Measurements from ENCODE around the gene GABRP.
"Not testable (repeated sequence)": the region's sequence is repeated elsewhere in the genome, so short reads cannot be mapped to it uniquely, and the experiment has no call there.

GABRP gene

GRCh38 chr5:170753311-170753710, 30.2 kb upstream of the GABRP start:
- no peak for DNase-seq
- Histone ChIP-seq H3K9me3 (ENCODE audit: control insufficient read depth, low read length) (no peaks in the 10 kb centered on the region), H3K27ac (ENCODE audit: insufficient read depth, low read length, poor library complexity, severe bottlenecking) (no peak overlapping the region), H3K27me3 (replicated peaks; ENCODE audit: control insufficient read depth, insufficient read depth, low read length, poor library complexity, severe bottlenecking) (no peaks in the 10 kb centered on the region), H3K36me3 (ENCODE audit: control insufficient read depth, insufficient read depth, low read length) (no peaks in the 10 kb centered on the region), H3K4me3 (ENCODE audit: insufficient read depth, low read depth, low read length, poor library complexity, severe bottlenecking) (no peak overlapping the region), H3K4me1 (ENCODE audit: control insufficient read depth, insufficient read depth, low read length, poor library complexity, severe bottlenecking) (no peaks in the 10 kb centered on the region)

DNA sequence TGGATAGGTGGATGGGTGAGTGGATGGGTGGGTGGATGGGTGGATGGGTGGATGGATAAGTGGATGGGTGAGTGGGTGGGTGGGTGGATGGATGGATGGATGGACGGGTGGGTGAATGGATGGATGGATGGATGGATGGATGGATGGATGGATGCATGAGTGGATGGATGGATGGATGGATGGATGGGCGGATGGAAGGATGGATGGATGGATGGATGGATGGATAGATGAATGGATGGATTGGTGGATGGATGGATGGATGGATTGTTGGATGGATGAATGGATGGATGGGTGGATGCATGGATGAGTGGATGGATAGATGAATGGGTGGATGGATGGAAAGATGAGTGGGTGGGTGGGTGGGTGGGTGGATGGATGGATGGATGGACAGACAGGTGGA, 29.0 kb upstream of the GABRP start:
- H3K27ac ChIP-seq (ENCODE audit: insufficient read depth, low read length, poor library complexity, severe bottlenecking); DNase-seq; H3K36me3 ChIP-seq (ENCODE audit: control insufficient read depth, insufficient read depth, low read length); H3K9me3 ChIP-seq (ENCODE audit: control insufficient read depth, low read length); H3K4me1 ChIP-seq (ENCODE audit: control insufficient read depth, insufficient read depth, low read length, poor library complexity, severe bottlenecking); H3K4me3 ChIP-seq (ENCODE audit: insufficient read depth, low read depth, low read length, poor library complexity, severe bottlenecking); H3K27me3 ChIP-seq (replicated peaks; ENCODE audit: control insufficient read depth, insufficient read depth, low read length, poor library complexity, severe bottlenecking): not testable (repeated sequence)

- Histone ChIP-seq H3K9me3 (ENCODE audit: control insufficient read depth, low read length) (no peaks in the 10 kb centered on the region), H3K27ac (ENCODE audit: insufficient read depth, low read length, poor library complexity, severe bottlenecking) (no peak overlapping the region), H3K36me3 (ENCODE audit: control insufficient read depth, insufficient read depth, low read length) (no peaks in the 10 kb centered on the region), H3K4me3 (ENCODE audit: insufficient read depth, low read depth, low read length, poor library complexity, severe bottlenecking) (no peak overlapping the region), H3K4me1 (ENCODE audit: control insufficient read depth, insufficient read depth, low read length, poor library complexity, severe bottlenecking) (no peaks in the 10 kb centered on the region), H3K27me3 (replicated peaks; ENCODE audit: control insufficient read depth, insufficient read depth, low read length, poor library complexity, severe bottlenecking) (no peaks in the 10 kb centered on the region)
- no peak for DNase-seq
These were observed 27.7 kb upstream of the GABRP start for GRCh38 chr5:170755679-170756456.

DNA sequence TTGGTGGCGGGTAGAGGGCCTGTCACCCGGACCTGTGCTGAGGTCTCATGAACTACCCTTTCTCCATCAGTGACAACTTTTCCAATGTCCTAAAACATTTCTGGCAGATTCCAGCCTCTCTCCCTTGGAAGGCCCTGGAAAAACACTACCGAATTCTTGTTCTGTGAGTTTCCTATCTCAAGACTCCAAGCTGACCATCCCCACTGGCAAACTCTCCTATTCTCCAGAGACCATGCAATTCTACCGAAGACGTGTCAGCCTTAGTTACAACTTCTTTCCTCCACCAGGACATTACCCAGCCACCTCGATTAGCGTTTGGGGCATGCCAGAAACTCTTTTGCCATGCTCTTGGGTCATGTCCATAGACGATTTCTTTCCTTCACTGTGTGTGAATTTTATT, 26.8 kb upstream of the GABRP start:
- Histone ChIP-seq H3K27me3 (replicated peaks; ENCODE audit: control insufficient read depth, insufficient read depth, low read length, poor library complexity, severe bottlenecking) (no peaks in the 10 kb centered on the region), H3K36me3 (ENCODE audit: control insufficient read depth, insufficient read depth, low read length) (no peaks in the 10 kb centered on the region), H3K27ac (ENCODE audit: insufficient read depth, low read length, poor library complexity, severe bottlenecking) (no peak overlapping the region), H3K4me3 (ENCODE audit: insufficient read depth, low read depth, low read length, poor library complexity, severe bottlenecking) (no peak overlapping the region), H3K4me1 (ENCODE audit: control insufficient read depth, insufficient read depth, low read length, poor library complexity, severe bottlenecking) (no peaks in the 10 kb centered on the region), H3K9me3 (ENCODE audit: control insufficient read depth, low read length) (no peaks in the 10 kb centered on the region)
- DNase-seq: no peak

- H3K27me3 ChIP-seq (replicated peaks; ENCODE audit: control insufficient read depth, insufficient read depth, low read length, poor library complexity, severe bottlenecking): no peaks in the 10 kb centered on the region
- no peak overlapping the region for H3K4me3 ChIP-seq (ENCODE audit: insufficient read depth, low read depth, low read length, poor library complexity, severe bottlenecking)
- no peak overlapping the region for H3K27ac ChIP-seq (ENCODE audit: insufficient read depth, low read length, poor library complexity, severe bottlenecking)
- no peak for DNase-seq
- no peaks in the 10 kb centered on the region for H3K9me3 ChIP-seq (ENCODE audit: control insufficient read depth, low read length)
- no peaks in the 10 kb centered on the region for H3K4me1 ChIP-seq (ENCODE audit: control insufficient read depth, insufficient read depth, low read length, poor library complexity, severe bottlenecking)
- no peaks in the 10 kb centered on the region for H3K36me3 ChIP-seq (ENCODE audit: control insufficient read depth, insufficient read depth, low read length)
These were observed 26.3 kb upstream of the GABRP start for GRCh38 chr5:170757182-170757601.

DNA sequence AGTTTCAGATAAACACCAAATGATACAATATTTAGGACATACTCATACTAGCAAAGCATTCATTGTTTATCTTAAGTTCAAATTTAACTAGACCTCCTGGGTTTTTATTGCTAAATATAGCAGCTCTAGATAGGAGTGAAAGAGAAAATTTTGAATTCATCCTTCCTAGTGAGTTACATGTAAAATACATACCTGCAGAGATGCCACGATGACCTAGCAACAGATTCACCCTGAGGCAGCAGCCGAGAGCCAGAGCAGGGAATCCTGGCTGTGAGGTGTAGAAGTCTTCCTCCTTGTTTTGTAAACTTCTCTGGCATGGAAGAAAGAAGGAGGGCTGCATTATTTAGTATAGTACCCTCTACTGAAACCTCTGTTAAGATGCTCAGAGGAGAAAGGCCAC, 25.9 kb upstream of the GABRP start:
- H3K4me3 ChIP-seq (ENCODE audit: insufficient read depth, low read depth, low read length, poor library complexity, severe bottlenecking): no peak overlapping the region

DNA sequence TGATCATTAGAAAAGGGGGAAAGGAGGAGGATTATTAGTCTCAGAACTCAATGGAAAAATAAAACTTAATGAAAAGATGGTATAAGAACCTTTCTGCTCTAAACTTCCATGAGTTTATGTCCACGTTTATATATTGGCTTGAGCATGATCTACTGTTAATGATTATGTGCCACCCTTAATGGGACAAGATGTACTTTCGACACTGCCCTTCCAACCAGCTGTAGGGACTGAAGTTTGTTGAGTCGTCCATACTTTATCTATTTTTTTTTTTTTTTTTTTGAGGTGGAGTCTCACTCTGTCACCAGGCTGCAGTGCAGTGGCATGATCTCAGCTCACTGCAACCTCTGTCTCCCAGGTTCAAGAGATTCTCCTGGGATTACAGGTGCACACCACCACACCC, 25.0 kb upstream of the GABRP start:
- Histone ChIP-seq H3K4me3 (ENCODE audit: insufficient read depth, low read depth, low read length, poor library complexity, severe bottlenecking) (no peak overlapping the region), H3K9me3 (ENCODE audit: control insufficient read depth, low read length) (no peaks in the 10 kb centered on the region), H3K4me1 (ENCODE audit: control insufficient read depth, insufficient read depth, low read length, poor library complexity, severe bottlenecking) (no peaks in the 10 kb centered on the region), H3K27ac (ENCODE audit: insufficient read depth, low read length, poor library complexity, severe bottlenecking) (no peak overlapping the region), H3K36me3 (ENCODE audit: control insufficient read depth, insufficient read depth, low read length) (no peaks in the 10 kb centered on the region), H3K27me3 (replicated peaks; ENCODE audit: control insufficient read depth, insufficient read depth, low read length, poor library complexity, severe bottlenecking) (no peaks in the 10 kb centered on the region)
- DNase-seq: no peak

More for the DNA sequence above, 25.9 kb upstream of the GABRP start:
- no peaks in the 10 kb centered on the region for H3K4me1 ChIP-seq (ENCODE audit: control insufficient read depth, insufficient read depth, low read length, poor library complexity, severe bottlenecking)
- H3K27me3 ChIP-seq (replicated peaks; ENCODE audit: control insufficient read depth, insufficient read depth, low read length, poor library complexity, severe bottlenecking): no peaks in the 10 kb centered on the region
- no peaks in the 10 kb centered on the region for H3K9me3 ChIP-seq (ENCODE audit: control insufficient read depth, low read length)
- no peaks in the 10 kb centered on the region for H3K36me3 ChIP-seq (ENCODE audit: control insufficient read depth, insufficient read depth, low read length)
- no peak for DNase-seq
- H3K27ac ChIP-seq (ENCODE audit: insufficient read depth, low read length, poor library complexity, severe bottlenecking): no peak overlapping the region

DNA sequence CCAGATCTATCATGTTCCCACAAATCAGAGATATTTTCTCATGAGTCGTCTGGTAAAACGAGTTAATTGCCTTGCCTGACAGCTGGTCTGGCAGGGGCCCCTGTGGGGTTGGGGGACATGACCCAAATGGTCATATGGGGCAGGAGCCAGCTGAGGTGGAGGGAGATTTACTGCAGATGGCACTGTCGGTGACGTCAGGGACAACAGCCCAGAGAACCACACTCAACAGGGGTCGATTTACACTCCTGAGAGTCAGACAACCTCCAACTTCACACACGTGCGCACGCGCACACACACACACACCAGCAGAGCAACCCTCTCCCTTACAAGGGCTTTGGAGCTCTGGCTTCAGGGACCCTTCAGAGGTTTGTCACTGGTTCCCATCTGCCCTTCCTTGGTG, 23.4 kb upstream of the GABRP start:
- no peak for DNase-seq
- H3K4me3 ChIP-seq (ENCODE audit: insufficient read depth, low read depth, low read length, poor library complexity, severe bottlenecking): no peak overlapping the region
- no peak overlapping the region for H3K27ac ChIP-seq (ENCODE audit: insufficient read depth, low read length, poor library complexity, severe bottlenecking)
- no peaks in the 10 kb centered on the region for H3K4me1 ChIP-seq (ENCODE audit: control insufficient read depth, insufficient read depth, low read length, poor library complexity, severe bottlenecking)
- H3K27me3 ChIP-seq (replicated peaks; ENCODE audit: control insufficient read depth, insufficient read depth, low read length, poor library complexity, severe bottlenecking): no peaks in the 10 kb centered on the region
- H3K9me3 ChIP-seq (ENCODE audit: control insufficient read depth, low read length): no peaks in the 10 kb centered on the region
- H3K36me3 ChIP-seq (ENCODE audit: control insufficient read depth, insufficient read depth, low read length): no peaks in the 10 kb centered on the region

- no peaks in the 10 kb centered on the region for H3K4me1 ChIP-seq (ENCODE audit: control insufficient read depth, insufficient read depth, low read length, poor library complexity, severe bottlenecking)
- H3K36me3 ChIP-seq (ENCODE audit: control insufficient read depth, insufficient read depth, low read length): no peaks in the 10 kb centered on the region
- no peaks in the 10 kb centered on the region for H3K27me3 ChIP-seq (replicated peaks; ENCODE audit: control insufficient read depth, insufficient read depth, low read length, poor library complexity, severe bottlenecking)
- no peak for DNase-seq
- no peak overlapping the region for H3K27ac ChIP-seq (ENCODE audit: insufficient read depth, low read length, poor library complexity, severe bottlenecking)
- no peaks in the 10 kb centered on the region for H3K9me3 ChIP-seq (ENCODE audit: control insufficient read depth, low read length)
- no peak overlapping the region for H3K4me3 ChIP-seq (ENCODE audit: insufficient read depth, low read depth, low read length, poor library complexity, severe bottlenecking)
These were observed 22.3 kb upstream of the GABRP start for GRCh38 chr5:170761048-170761707.

DNA sequence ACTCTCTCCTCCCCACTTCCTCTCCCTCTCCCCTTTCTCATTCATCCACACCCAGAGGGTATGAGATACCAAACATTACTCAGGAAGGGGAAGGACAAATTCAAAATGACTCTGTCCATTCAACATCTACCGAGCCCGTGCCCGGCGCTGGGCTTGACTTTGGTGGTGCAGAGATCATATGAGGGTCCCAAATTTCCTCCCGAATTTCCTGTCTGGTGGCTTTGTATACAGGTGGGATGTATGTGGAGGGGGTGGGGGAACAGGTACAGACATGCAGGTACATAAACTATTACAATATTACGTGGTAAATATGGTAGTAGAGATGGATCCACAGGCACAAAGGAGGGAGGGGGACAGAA, 21.8 kb upstream of the GABRP start:
- DNase-seq: no peak
- H3K27me3 ChIP-seq (replicated peaks; ENCODE audit: control insufficient read depth, insufficient read depth, low read length, poor library complexity, severe bottlenecking): no peaks in the 10 kb centered on the region
- no peak overlapping the region for H3K4me3 ChIP-seq (ENCODE audit: insufficient read depth, low read depth, low read length, poor library complexity, severe bottlenecking)
- no peaks in the 10 kb centered on the region for H3K4me1 ChIP-seq (ENCODE audit: control insufficient read depth, insufficient read depth, low read length, poor library complexity, severe bottlenecking)
- H3K9me3 ChIP-seq (ENCODE audit: control insufficient read depth, low read length): no peaks in the 10 kb centered on the region
- no peak overlapping the region for H3K27ac ChIP-seq (ENCODE audit: insufficient read depth, low read length, poor library complexity, severe bottlenecking)
- H3K36me3 ChIP-seq (ENCODE audit: control insufficient read depth, insufficient read depth, low read length): no peaks in the 10 kb centered on the region
